GM23248 (cell line): ENCODE measurements around the gene CLDN22. TPM values are rescaled to one million over a fixed set of nuclear protein-coding genes. Genes with fewer than 3 reads are reported as not detected.

ENCODE experiments used
- DNase-seq: peaks from one replicate; pipeline ENCODE4 v3.0.0-alpha.2; 2015
- H2AFZ ChIP-seq: fragments of 200-600 bp; sonication (generic); 2 replicates; pipeline ENCODE4 v1.6.1; 2016; ENCODE audit warnings: antibody characterized with exemption
- H3F3A ChIP-seq: fragments of 200-600 bp; sonication (generic); 2 replicates; pipeline ENCODE4 v1.6.1; 2016; ENCODE audit warnings: mild to moderate bottlenecking, antibody characterized with exemption, mixed run types; ENCODE audit not compliant: insufficient read depth
- H3K27ac ChIP-seq: fragments of 200-600 bp; sonication (generic); 2 replicates; pipeline ENCODE4 v1.5.1; 2016; ENCODE audit warnings: mild to moderate bottlenecking
- H3K27me3 ChIP-seq: fragments of 200-600 bp; sonication (generic); replicated peaks from 2 replicates; pipeline ENCODE4 v1.6.1; 2016; ENCODE audit warnings: mild to moderate bottlenecking; ENCODE audit not compliant: insufficient read depth
- H3K36me3 ChIP-seq: fragments of 200-600 bp; sonication (generic); 2 replicates; pipeline ENCODE4 v1.6.1; 2016; ENCODE audit warnings: low read depth, mild to moderate bottlenecking
- H3K4me1 ChIP-seq: fragments of 200-600 bp; sonication (generic); 2 replicates; pipeline ENCODE4 v1.6.1; 2016; ENCODE audit warnings: mild to moderate bottlenecking; ENCODE audit not compliant: insufficient read depth
- H3K4me2 ChIP-seq: fragments of 200-600 bp; sonication (generic); one replicate; pipeline ENCODE4 v1.6.1; 2016; ENCODE audit warnings: mild to moderate bottlenecking; ENCODE audit not compliant: unreplicated experiment
- H3K4me3 ChIP-seq: fragments of 200-600 bp; sonication (generic); 2 replicates; pipeline ENCODE4 v1.5.1; 2016; ENCODE audit warnings: mild to moderate bottlenecking
- H3K79me2 ChIP-seq: fragments of 200-600 bp; sonication (generic); 2 replicates; pipeline ENCODE4 v1.6.1; 2016; ENCODE audit warnings: mild to moderate bottlenecking; ENCODE audit not compliant: insufficient read depth
- H3K9ac ChIP-seq: fragments of 200-600 bp; sonication (generic); 2 replicates; pipeline ENCODE4 v1.6.1; 2016; ENCODE audit warnings: mild to moderate bottlenecking
- H3K9me2 ChIP-seq: fragments of 200-600 bp; sonication (generic); 2 replicates; pipeline ENCODE4 v1.6.1; 2016; ENCODE audit warnings: mixed run types, mild to moderate bottlenecking, moderate library complexity; ENCODE audit not compliant: insufficient read depth
- H3K9me3 ChIP-seq: fragments of 200-600 bp; sonication (generic); one replicate; pipeline ENCODE4 v1.6.1; 2017; ENCODE audit warnings: low read depth
- H4K20me1 ChIP-seq: fragments of 200-600 bp; sonication (generic); 2 replicates; pipeline ENCODE4 v1.6.0; 2016; ENCODE audit not compliant: insufficient read depth
- EZH2 ChIP-seq: fragments of 200-600 bp; sonication (generic); IDR thresholded peaks from 2 replicates; pipeline ENCODE4 v1.6.1; 2018; ENCODE audit warnings: antibody characterized with exemption, mild to moderate bottlenecking; ENCODE audit not compliant: insufficient read depth, poor library complexity, severe bottlenecking
- EZH2phosphoT487 ChIP-seq: fragments of 200-600 bp; sonication (generic); IDR thresholded peaks from 2 replicates; pipeline ENCODE4 v1.6.1; 2018; ENCODE audit warnings: antibody characterized with exemption, moderate library complexity, mild to moderate bottlenecking, low read depth; ENCODE audit not compliant: insufficient read depth
- WGBS, 2 experiments: methylation state at CpG; one replicate each; pipeline ENCODE4 v1.1.6; 2015 to 2017; ENCODE audit warnings: low lambda C conversion rate in 2 of 2, low coverage in 1 of 2; ENCODE audit errors: missing lambda C conversion rate in 2 of 2; 5-methylcytosine and 5-hydroxymethylcytosine counted together
- in situ Hi-C: fragments of 300-500 bp; cut with MboI; formaldehyde crosslinking; loops from 2 replicates; pipeline ENCODE4 v1.15.0; 2020
- polyA plus RNA-seq: library from polyadenylated mRNA; unstranded; fragments of >200 nt; fragmentation: Nextera tagmentation; extraction: Ambion mirVana; gene quantifications from 2 replicates; pipeline ENCODE4 v1.2.1, GENCODE V29; 2016
- total RNA-seq: library from RNA; depleted of rRNA; stranded (reverse); fragments of >200 nt; shearing (Covaris generic); gene quantifications from 2 replicates; pipeline ENCODE4 v1.2.3, GENCODE V29; 2014

Gene CLDN22
- total and polyA plus RNA-seq, 2 experiments from 2014 or later = not detected

DNA sequence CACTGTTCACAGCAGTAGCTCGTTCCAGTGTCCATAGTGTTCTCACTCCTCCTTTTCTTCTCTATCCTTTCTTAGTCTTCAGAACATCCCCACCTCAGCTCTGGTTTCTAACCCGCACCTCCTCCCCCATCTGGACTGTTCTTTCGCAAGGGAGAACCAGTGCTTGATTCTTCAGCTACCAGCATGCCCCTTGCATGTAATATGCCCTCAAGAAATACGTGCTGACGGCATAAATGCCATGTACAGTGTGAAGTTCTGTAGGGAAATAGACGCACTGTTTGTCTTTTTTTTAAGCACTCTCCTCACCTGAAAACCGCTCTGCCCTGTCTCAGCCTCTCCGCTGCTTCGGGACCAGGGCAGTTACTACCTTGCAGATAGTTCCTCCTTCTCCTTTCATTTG lies 5.3 kb downstream of the CLDN22 start:
- Histone ChIP-seq H3F3A (0 out of 2 replicates have a peak, but pooled peaks cover 7% of the 10 kb centered on the region), H4K20me1 (no peaks in the 10 kb centered on the region), H2AFZ (no peak overlapping the region), H3K4me1 (no peaks in the 10 kb centered on the region), H3K27me3 (no peaks in the 10 kb centered on the region), H3K9me2 (no peaks in the 10 kb centered on the region), H3K9me3 (no peaks in the 10 kb centered on the region), H3K36me3 (peaks cover 44% of the 10 kb centered on the region; the same call in 1 of the 2 replicates), H3K9ac (no peak overlapping the region), H3K79me2 (no peaks in the 10 kb centered on the region), H3K4me2 (no peak overlapping the region), H3K27ac (no peak overlapping the region), H3K4me3 (no peak overlapping the region)
- WGBS, 2 experiments = 88 to 89% methylated on average over 9 of the region's 9 CpGs
- no peak for DNase-seq
- in situ Hi-C loops = no loop called here
- TF ChIP-seq EZH2 = no peak
- TF ChIP-seq EZH2phosphoT487 = no peak

DNA sequence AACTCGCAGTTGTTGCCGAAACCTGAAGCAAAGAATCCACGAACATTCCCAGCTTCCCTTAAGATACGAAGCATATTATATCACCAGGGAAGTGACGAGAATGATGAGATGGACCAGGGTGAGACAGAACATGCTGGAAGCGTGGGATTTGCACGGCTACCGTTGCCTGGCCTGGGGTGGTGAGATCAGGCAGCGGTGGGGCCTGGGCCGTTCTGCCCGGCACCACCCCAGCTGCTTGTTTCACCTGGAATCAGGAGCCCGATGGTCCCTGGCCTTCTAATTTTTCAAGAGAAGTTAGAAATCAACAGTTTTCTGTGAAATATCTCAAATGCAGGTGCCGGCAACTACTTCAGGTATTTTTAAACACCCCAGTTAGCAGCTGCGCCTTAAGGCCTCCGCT lies 5.7 kb downstream of the CLDN22 start:
- H3K4me1 ChIP-seq = no peaks in the 10 kb centered on the region
- no peak overlapping the region for H2AFZ ChIP-seq
- H3K36me3 ChIP-seq = peaks cover 45% of the 10 kb centered on the region; the same call in 1 of the 2 replicates
- H3K27ac ChIP-seq = no peak overlapping the region
- H3K4me3 ChIP-seq = no peak overlapping the region
- no peak overlapping the region for H3K9ac ChIP-seq
- H4K20me1 ChIP-seq = no peaks in the 10 kb centered on the region
- TF ChIP-seq EZH2 = no peak
- no peak for TF ChIP-seq EZH2phosphoT487
- in situ Hi-C loops = no loop called here
- no peaks in the 10 kb centered on the region for H3K27me3 ChIP-seq
- no peaks in the 10 kb centered on the region for H3K9me3 ChIP-seq
- WGBS, 2 experiments = 95 to 98% methylated on average over 15 of the region's 15 CpGs
- no peak overlapping the region for H3K4me2 ChIP-seq
- H3F3A ChIP-seq = 0 out of 2 replicates have a peak, but pooled peaks cover 10% of the 10 kb centered on the region
- H3K9me2 ChIP-seq = no peaks in the 10 kb centered on the region
- H3K79me2 ChIP-seq = no peaks in the 10 kb centered on the region
- no peak for DNase-seq

GRCh38 chr4:183312841-183313240 lies 7.2 kb downstream of the CLDN22 start:
- no peaks in the 10 kb centered on the region for H4K20me1 ChIP-seq
- H3K27me3 ChIP-seq = no peaks in the 10 kb centered on the region
- H3K79me2 ChIP-seq = no peaks in the 10 kb centered on the region
- H3K4me1 ChIP-seq = no peaks in the 10 kb centered on the region
- no peak overlapping the region for H3K4me2 ChIP-seq
- no peaks in the 10 kb centered on the region for H3K9me2 ChIP-seq
- 79% methylated on average over 5 of the region's 5 CpGs for WGBS, 2 experiments
- peaks cover 44% of the 10 kb centered on the region for H3K36me3 ChIP-seq
- peaks cover 15% of the 10 kb centered on the region for H3F3A ChIP-seq
- in situ Hi-C loops = no loop called here
- no peaks in the 10 kb centered on the region for H3K9me3 ChIP-seq
- TF ChIP-seq EZH2 (no peak), EZH2phosphoT487 (no peak)
- H3K9ac ChIP-seq = no peak overlapping the region
- no peak for DNase-seq
- H3K4me3 ChIP-seq = no peak overlapping the region
- H3K27ac ChIP-seq = no peak overlapping the region
- no peak overlapping the region for H2AFZ ChIP-seq

DNA sequence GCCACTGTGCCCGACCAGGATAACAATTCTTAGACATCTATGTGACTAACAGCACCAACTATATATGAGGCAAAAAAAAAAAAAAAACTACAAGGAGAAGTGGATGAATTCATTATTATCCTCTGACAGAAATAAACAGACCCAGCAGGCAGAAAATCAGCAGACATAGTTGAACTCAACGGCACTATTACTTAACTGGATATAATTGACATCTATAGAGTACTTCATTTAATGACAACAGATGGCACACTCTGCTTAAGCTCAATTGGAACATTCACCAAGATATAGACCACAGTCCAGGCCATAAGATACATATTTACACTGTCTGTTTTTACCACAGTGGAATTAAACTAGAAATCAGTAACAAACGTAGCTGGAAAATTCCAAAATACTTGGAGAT lies 13.3 kb downstream of the CLDN22 start:
- Histone ChIP-seq H3K9ac (no peak overlapping the region), H2AFZ (no peak overlapping the region), H3K4me1 (no peaks in the 10 kb centered on the region), H3K27me3 (no peaks in the 10 kb centered on the region), H3K4me2 (no peak overlapping the region), H3K27ac (no peak overlapping the region), H3K9me3 (no peaks in the 10 kb centered on the region), H3K36me3 (peaks cover 61% of the 10 kb centered on the region), H3K9me2 (no peaks in the 10 kb centered on the region), H3F3A (peaks cover 13% of the 10 kb centered on the region), H4K20me1 (no peaks in the 10 kb centered on the region), H3K79me2 (no peaks in the 10 kb centered on the region), H3K4me3 (no peak overlapping the region)
- 59 to 68% methylated on average over 3 of the region's 3 CpGs for WGBS, 2 experiments
- TF ChIP-seq EZH2phosphoT487 (no peak), EZH2 (no peak)
- DNase-seq = no peak
- in situ Hi-C loops = no loop called here

DNA sequence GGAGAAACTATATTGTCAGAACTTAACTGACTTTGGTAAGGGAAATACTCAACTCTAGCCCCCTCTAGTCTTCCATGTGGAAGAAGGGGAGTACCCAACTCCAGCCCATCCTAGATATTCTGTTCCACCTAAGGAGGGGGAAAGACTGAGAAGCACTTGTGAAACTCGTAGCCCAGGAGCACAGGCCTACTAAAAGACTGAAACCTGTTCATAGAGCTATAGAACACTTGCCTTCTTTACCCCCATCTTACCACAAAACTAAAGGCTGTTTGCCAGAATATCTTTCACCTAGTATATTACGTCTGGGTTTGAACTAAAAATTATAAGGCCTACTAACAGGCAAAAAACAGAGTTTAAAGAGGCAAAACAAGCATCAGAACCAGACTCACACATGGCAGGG lies 15.5 kb downstream of the CLDN22 start:
- Histone ChIP-seq H3K9me3 (no peaks in the 10 kb centered on the region), H3K4me3 (no peak overlapping the region), H3K79me2 (no peaks in the 10 kb centered on the region), H3K27me3 (no peaks in the 10 kb centered on the region), H3K27ac (no peak overlapping the region), H2AFZ (no peak overlapping the region), H4K20me1 (no peaks in the 10 kb centered on the region), H3K36me3 (peaks cover 74% of the 10 kb centered on the region), H3K4me1 (no peaks in the 10 kb centered on the region), H3K9ac (no peak overlapping the region), H3K9me2 (no peaks in the 10 kb centered on the region), H3F3A (peaks cover 7% of the 10 kb centered on the region), H3K4me2 (no peak overlapping the region)
- DNase-seq = no peak
- TF ChIP-seq EZH2 (no peak), EZH2phosphoT487 (no peak)
- in situ Hi-C loops = no loop called here
- 97 to 98% methylated on average over 2 of the region's 2 CpGs for WGBS, 2 experiments
